Skin of body (tissue), 2 donors: ENCODE data around the gene IL37. TPM values are rescaled to one million over a fixed set of nuclear protein-coding genes. Genes with fewer than 3 reads are reported as not detected.
"Not testable (repeated sequence)": the region's sequence is repeated elsewhere in the genome, so short reads cannot be mapped to it uniquely, and the experiment has no call there.

Experiments used
- DNase-seq: peaks from one replicate; lab custom pipeline; 2025; lab: John Stamatoyannopoulos, UW
- total RNA-seq: library from RNA; depleted of rRNA; stranded (reverse); fragments of >200 nt; gene quantifications from one replicate; pipeline ENCODE4 v1.2.3, GENCODE V29; 2014

The IL37 gene
- total RNA-seq, 1 donor from 2014 or later = 2.0 TPM

DNA sequence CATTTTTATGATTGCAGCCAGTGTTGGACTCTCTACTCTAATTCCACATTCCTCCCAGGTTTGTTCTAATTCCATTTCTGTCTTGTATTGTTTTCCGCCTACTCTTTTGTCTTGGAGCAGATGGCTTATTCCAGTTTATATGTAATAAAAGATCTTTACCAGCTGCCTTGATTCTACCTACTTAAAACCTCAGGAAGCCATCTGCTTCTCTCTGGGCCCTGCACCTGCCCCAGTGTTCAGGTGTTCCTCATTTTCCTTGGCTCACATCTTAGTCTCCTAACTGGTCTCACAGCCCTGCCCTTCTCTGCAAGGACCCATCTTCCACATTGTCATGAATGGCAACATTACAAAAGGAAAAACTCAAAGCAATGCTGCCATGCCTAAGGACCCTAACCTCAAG is 21.0 kb upstream of the IL37 start:
- no peak for DNase-seq

DNA sequence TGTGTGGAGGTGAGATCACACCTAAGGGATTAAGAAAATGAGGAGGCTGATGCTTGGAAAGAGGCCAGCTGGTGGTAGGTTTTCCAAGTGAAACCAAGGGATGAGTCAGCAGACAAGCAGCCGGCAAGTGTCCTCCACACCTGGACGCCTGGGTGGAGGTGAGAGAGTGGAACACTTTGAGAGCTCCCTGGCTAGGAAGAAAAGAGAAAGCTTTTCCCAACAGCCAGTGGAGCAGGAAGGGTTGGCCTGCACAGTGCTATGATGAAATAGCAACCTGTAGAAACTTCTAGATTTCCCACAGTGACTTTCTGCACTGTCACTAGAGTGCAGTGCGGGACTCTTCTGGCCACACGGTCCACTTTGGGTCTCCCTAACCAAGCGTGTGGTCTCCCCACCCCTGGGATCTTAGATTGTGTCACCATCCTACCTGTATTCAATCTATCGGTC is 19.6 kb upstream of the IL37 start:
- no peak for DNase-seq

DNA sequence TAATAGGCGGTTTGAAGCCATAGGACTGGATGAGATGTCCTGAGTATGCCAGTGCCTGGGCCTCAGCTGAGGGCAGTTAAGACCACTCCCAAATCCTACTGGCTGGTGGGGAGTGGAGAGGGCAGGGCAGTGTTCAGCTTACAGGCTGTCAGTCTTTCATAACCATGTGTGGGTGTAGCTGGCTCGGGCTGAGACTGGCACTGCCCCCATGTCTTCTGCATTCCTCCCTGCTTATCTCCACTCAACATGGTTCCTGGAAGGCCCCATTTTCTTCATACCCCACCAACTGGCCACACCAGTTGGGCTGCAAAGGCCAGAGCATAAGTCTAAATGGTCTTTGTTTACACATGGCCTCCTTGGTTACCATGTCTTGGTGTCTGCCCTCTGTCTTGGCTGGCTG is 17.2 kb upstream of the IL37 start:
- no peak for DNase-seq

DNA sequence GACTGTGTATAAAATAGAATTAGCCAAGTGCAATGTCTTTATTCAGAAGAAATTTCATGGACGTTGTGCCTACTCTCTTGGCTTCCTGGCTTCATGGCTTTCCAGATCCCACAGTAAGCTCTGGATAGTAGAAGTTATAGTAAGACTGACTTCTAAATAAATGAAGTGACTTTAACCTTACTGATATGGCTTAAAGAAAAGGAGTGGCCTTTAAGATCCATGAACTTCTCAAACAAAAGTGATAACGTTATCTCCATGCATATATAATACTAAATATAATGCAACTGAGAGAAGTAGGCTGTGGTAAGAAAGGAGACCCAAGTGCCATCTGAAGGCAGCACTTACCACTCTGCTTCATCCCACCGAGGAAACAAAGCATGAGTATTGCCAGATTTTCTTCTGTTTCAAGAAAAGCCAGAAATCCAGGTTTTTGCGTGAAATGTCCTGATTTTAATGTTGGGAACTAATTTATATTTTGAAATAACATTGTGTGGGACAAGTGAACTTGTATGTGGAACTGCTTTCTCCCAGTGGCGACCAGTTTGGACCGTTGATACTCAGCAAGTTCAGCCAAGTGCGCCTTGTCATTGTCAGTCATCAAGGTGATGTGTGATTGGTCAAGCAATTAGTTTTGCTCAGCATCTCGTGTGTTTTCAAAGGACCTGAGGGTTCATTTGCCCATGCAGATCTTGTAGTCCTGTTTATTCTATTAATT is 13.9 kb upstream of the IL37 start:
- DNase-seq = no peak

DNA sequence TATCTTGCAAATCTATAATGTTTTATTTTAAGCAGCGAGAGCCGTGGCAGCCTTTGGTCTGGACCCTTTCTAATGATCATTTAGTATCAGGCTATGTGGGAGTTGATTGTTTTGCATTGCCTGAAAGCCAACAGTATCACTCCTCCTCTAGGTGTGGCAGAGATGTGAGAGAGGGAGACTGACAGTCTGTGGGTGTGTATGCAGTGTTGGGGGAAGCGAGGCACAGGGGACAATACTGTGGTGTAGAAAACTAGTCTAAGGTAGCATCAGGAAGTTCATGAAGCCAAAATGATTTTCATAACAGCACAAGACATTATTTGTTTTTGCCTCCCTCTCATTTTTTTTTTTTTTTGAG is 13.4 kb upstream of the IL37 start:
- no peak for DNase-seq

DNA sequence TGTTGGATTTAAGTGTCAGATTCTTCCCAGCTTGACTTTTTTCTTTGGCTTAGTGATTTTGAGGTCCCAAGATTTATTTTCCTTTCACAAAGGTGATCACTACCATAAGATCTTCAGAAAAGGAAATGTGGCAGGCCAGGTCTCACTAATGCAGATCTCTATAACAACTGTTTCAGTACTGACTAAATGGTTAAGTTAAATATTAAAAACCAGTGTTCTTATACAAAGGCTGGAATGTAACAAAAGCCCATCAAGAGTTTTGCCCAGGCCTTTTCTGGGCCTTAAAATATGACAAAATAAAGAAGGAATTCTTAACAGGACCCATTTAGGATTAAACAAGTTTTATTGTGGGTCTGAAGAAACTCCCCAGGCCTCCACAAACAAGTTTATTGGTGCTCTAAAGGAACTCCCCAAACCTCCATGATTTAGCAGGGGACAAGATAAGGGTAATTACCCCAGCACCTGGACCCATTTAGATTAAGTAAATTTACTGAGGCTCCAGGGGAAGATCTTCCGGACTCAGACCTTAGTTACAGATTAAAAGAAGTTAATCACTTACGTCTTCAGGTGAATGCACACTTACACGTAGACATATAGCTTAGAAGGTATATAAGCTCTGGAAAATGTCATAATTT is 9.4 kb upstream of the IL37 start:
- not testable (repeated sequence) for DNase-seq

DNA sequence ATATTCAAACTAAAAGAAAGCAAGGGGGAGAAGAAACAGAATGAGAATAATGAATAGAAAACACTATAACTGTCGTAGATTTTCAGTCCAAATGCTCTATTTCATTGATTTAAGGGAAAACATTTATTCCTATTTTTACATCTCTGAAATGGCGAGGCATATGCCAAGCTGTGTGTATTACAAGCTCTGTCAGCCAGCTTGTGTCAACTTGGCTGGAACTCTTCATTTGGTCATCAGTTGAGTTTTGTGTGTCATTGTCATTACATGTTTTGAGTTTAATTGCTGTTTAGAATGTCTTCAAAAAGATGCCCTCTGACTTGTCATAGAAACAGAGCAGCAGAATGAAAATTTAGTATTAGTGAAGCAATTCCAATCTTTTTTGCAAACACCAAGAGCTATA is 8.1 kb upstream of the IL37 start:
- no peak for DNase-seq

DNA sequence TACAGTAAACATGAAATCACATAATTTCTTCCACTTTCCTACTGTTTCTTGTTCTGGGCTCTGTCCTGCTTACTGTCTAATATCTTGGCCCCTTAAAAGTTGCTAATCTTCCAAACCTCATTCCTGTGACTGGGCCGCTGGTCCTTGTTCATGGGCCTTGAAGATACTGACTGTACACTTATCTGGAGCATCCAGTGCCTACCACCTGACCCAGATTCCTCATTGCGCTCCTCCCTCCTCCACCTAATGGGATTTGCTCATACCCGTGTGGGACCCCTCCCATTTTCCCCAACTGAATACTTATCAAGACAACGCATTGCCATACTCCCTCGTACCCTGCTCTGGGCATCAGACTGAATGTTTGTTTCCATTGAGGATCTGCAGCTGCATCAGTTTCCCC is 6.1 kb upstream of the IL37 start:
- DNase-seq = no peak

DNA sequence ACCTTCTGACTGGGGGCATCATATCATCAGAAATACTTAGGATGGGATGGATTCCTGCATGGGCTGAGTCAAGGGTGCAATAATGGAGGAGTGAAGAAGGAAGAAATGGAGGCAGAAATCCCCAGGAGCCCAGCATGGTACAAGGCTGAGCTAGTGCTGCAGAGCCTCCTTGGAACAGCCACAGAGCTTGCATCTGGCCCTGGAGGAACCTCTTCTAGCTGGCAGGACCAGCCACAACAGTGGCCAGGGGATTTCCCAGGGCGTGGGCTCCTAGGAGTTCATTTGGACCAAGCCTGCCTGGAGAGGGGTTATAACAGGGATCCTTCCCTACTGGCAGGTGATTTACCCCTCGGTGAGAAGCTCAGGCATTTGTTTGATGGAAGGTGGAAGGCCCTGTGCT is 4.7 kb upstream of the IL37 start:
- no peak for DNase-seq

DNA sequence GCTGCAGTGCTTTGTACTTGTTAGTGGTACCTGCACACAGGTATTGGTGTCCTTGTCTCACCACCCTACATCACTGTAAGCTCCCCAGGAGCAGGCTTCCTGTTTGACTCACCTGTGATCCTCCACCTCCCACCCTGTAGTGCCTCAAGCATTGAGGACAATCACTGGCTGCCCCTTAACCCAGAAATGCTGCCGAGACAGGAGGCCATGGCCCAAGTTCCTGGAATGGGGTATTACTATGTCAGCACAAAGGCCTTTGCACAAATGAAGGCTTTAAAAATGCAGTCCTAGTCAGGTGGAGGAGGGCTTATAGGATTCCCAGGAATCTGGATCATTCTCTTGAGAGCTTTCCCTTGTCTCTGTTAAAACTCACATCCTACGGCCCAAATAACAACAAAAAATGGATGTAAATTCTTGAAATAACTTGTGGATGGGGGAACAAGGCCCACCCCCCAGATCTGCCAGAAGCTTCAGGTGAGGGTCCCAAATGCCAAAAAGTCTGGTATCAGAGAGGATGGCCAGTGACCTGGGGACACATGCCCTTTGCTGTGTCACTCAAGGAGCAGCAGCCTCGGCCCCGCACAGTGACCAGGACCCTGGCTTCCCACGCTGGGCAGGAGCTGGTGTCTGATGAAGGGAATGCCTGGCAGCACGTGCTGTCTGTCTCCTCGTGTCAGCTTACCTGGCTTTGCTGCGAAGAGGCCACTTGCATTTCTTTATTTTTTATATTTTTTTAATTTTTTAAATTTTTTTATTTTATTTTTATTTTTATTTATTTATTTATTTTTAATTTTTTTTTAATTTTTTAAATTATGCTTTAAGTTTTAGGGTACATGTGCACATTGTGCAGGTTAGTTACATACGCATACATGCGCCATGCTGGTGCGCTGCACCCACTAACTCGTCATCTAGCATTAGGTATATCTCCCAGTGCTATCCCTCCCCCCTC is 3.7 kb upstream of the IL37 start:
- no peak for DNase-seq

DNA sequence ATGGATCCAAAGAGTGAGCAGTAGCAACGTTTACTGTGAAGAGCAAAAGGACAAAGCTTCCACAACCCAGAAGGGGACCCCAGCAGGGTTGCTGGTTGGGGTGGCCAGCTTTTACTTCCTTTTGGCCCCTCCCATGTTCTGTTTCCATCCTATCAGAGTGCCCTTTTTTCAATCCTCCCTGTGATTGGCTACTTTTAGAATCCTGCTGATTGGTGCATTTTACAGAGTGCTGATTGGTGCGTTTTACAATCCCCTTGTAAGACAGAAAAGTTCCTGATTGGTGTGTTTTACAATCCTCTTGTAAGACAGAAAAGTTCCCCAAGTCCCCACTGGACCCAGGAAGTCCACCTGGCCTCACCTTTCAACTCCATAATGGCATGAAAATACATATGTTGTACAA is 2.4 kb upstream of the IL37 start:
- DNase-seq = not testable (repeated sequence)

DNA sequence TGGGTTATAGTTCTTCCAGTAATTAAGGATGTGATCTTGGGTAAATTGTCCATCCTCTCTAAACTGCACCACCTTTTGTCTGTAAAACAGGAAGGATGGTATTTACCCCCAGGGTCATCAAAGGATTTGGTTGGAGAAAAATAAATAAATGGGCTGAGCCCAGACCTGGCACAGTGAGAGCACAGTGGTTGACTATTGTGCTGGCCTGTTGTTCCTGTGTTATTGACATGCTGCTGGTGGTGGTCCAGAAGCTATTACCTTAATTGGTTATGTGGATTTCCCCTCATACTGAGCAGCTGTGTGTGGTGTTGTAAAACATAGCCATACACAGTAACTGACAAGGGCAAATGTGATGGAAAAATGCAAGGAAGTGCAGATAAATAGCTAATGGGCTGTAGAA is 746 bp upstream of the IL37 start:
- DNase-seq = no peak

DNA sequence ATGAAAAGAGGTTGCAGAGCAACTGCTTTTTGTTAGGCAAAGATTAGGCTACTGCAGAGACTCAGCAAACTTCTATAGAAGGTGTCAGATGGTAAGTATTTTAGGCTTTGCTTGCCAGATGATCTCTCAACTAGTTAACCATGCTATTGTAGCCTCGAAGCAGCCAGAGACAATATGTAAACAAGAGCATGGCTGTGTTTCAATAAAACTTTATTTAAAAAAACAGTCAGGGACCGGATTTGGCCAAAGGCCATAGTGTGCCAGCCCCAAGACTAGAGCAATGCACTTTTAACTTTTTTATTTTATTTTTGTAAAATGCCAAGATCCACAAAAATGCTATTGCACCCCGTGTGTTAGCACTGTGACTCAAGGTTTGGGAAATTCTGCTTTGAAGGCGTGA is 1.4 kb downstream of the IL37 start:
- DNase-seq = no peak

DNA sequence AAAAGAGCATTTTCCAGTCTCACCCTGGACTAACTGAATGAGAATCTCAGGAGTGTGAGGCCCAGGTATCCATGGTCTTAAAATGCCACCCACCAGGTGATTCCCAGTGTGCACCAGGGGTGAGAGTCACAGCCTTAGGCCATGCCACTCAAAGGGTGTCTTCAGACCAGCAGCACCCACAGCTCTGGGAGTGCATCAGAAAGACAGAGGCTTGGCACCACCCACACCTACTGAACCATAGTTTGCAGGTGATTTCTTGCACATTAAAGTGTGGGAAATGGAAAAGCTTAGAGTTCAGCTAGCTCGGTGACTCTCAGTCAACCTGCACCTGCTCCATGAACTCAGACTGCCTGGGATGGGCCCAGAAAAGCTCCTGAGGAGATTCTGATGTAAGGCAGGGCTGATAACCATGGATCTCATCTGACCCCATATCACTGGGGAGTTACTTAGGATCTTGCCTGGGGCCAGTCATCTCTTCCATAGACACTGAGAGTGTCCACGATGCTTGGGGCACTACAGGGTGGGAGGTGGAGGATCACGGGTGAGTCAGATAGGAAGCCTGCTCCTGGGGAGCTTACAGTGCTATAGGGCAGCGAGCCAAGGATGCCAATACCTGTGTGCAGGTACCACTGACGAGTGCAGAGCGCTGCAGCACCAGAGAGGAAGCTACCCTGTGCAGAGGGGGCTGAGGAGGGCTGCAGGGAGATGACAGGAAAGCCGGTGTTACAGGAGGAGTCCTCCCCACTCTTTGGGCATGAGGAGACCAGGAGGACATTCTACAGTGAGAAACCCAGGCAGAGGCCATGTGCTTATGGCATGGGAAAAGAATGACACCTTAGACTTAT is 4.6 kb downstream of the IL37 start:
- DNase-seq = no peak

DNA sequence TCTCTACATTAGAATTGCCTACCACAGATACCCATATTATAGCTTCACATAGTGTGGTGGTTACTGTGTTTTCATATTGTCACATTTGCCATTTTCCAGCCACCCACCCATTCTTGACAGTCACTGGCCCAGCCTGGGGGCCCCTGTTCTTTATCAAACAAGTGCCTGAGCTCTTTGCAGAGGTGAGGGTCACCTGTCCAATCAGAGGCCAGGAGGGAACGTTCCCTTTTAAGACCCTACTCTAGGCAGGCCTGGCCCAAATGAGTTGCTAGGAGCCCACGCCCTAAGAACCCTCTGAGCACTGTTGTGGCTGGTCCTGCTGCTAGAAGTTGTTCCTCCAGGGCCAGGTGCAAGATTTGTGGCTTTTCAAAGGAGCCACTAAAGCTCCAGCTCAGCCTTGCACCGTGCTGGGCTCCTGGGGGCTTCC is 5.2 kb downstream of the IL37 start:
- DNase-seq = no peak

DNA sequence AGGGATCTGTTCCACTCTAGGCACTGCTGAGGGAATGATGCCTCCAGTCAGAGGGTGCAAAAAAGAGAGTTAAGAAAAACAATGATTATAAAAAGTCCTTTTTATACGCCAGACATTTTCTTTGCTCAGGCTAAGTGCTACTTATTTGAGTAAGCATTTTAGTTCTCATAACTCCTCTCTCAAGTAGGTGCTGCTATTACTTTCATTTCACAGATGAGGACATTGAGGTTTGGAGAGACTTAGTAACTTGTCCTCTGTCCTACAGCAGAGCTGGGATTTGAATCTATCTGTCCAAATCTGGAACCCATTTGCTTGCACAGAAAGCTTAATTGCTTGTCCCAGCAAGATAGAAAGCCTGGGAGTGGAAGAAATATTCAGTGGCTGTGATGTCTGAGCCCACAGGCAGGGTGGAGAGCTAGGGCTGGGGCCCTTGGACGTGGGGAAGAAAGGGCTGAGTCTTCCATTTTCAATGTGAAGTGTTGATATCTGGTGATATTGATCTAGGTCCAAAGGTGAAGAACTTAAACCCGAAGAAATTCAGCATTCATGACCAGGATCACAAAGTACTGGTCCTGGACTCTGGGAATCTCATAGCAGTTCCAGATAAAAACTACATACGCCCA is 5.8 kb downstream of the IL37 start:
- no peak for DNase-seq

DNA sequence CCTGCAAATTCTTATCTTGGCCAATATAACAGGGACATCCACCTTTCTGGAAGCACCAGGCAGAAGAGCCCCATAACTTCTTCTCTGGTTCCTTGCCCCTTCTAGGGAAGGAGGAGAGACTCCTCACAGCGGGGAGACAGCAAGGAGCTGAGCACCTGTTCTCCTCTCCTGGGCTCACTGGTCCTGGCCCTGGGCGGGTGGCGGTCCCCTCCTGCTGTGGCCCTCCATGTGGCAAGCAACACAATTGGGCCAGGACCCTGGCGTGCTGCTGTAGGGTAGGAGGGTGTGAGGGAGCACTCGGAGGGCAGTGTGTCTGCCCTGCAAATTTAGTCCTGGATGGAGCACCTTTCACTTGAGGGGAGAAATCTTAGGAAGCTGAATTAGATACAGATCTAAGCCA is 6.9 kb downstream of the IL37 start:
- DNase-seq = no peak

DNA sequence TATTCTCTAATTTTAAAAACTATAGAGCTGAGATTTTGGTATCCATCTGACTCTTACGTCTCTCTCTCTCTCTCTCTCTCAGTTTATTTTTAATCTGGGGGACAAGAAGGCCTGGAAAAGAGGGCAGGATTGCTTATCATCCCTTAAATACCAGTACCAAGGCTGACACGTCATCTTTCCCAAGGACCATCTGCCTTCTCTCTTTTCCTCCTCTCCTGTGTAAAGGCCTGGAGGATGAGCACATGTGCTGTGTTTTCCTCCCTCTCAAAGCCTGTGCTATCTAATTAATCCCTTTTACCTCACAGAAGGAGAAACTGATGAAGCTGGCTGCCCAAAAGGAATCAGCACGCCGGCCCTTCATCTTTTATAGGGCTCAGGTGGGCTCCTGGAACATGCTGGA is 7.3 kb downstream of the IL37 start:
- no peak for DNase-seq

DNA sequence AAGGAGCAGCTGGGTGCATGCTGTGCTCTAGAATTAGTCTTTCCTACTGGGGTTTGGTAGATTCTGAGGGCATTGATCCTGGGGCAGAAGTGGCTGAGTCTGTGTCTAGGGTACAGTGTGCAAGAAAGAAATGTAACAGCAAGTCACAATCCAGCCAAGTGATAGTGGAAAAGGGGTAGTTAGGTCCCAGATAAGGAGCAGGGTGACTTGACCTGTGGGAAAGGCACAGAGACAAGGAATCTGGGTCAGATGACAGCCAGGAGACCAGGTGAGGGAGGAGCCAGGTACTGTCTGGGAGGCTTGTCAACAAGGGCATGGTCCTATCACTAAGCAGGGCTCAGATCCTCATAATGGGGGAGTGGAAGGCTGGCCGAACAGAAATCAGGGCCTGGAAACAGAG is 8.1 kb downstream of the IL37 start:
- no peak for DNase-seq

DNA sequence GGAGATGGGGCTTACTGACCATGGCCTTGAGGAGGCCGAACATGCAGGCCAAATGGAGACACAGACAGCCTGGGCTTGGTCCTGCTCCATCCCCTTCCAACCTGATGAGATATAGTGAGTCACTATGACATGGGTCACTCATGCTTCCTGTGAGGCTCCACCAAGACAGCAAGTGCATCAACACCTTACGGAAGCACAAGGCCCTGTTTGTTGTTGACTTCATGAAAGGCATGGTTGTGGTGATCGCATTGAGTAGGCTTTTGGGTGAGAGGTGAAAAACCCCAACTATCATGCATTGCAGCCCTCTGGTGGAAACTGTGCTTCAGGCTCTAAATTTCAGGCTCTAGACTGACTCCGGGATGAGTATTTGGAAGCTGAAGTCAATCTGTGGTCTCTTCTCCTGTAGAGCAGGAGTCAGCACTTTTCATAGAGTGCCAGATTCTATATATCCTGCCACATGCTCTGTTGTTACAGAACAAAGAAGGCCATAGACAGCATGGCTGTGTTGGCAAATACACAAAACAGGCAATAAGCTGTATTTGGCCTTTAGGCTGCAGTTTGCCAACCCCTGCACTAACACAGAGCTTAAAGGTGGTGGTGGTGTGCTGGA is 10.1 kb downstream of the IL37 start:
- DNase-seq = no peak

DNA sequence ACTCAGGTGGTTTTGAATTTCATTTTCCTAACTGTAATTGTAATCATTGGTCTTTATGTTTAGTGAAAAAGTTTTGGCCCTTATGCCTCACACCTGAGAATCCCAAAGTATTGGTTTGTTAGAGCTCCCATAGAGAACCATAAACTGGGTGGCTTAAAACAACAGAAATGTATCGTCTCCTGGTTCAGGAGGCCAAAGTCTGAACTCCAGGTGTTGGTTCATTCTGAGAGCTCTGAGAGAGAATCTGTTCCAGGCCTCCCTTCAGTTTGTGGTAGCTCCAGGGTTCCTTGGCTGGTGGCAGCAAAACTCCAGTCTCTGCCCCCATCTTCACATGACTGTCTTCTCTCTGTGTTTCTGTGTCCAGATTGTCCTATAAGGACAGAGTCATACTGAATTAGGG is 11.0 kb downstream of the IL37 start:
- no peak for DNase-seq
